GM13976 (cell line): ENCODE data around the gene BBS9.

Experiments used
- DNase-seq: peaks from one replicate; pipeline ENCODE4 v3.0.0; 2012; ENCODE audit warnings: low spot score
- CTCF ChIP-seq: IDR thresholded peaks from 2 replicates; pipeline ENCODE4 v1.5.1; 2012; ENCODE audit warnings: borderline replicate concordance, mild to moderate bottlenecking; ENCODE audit not compliant: insufficient read depth; ENCODE audit errors: extremely low read depth, missing control alignments, control extremely low read depth
- in situ Hi-C: fragments of 300-500 bp; cut with MboI; formaldehyde crosslinking; loops from one replicate; pipeline ENCODE4 v1.12.0; 2022; ENCODE audit warnings: low sequenced_read_pairs, mixed read lengths, inconsistent platforms; ENCODE audit not compliant: unreplicated experiment

Gene BBS9

DNA sequence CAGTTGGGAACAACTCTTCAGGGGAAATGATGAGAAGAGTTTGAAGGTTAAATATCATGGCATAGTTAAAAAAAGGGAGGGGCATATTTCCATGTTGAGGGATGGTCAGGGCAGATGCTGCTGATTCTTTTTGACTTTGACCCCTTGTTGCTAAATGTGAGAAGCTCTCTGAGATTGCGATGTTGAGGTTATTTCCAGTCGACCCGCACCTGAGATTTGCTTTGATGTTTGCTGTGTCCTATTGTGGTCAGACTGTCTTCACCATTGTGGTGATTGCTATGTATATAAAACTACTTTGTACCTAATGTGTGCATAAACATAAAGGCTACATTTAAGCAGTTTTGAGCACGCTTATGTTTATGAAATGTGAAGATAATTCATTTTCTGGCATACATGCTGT, 90.9 kb downstream of the BBS9 start:
- no peak for DNase-seq
- in situ Hi-C loops, result no loop called here
- no peak for TF ChIP-seq CTCF

GRCh38 chr7:33221390-33221789, 92.0 kb downstream of the BBS9 start:
- in situ Hi-C loops, result no loop called here
- no peak for DNase-seq
- TF ChIP-seq CTCF, result no peak

- DNase-seq, result no peak
- in situ Hi-C loops, result no loop called here
- no peak for TF ChIP-seq CTCF
Measured at GRCh38 chr7:33232632-33233145, 103.3 kb downstream of the BBS9 start.

DNA sequence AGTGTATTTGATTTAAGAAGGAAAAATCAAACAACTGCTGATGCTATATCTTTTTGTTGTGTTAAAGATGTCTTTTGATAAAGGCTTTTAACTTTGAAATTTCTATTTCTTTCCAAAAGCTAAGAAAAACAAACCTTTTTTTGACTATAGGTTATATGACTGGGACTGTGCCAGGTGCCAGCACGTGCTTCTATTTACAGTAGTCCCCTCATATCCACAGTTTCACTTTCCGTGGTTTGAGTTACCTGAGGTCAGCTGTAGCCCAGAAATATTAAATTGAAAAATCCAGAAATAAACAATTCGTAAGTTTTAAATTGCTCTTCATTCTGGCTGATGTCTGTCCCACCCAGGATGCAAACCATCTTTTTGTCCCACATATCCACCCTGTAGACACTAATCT, 104.3 kb downstream of the BBS9 start:
- in situ Hi-C loops, result no loop called here
- TF ChIP-seq CTCF, result no peak
- DNase-seq, result no peak

DNA sequence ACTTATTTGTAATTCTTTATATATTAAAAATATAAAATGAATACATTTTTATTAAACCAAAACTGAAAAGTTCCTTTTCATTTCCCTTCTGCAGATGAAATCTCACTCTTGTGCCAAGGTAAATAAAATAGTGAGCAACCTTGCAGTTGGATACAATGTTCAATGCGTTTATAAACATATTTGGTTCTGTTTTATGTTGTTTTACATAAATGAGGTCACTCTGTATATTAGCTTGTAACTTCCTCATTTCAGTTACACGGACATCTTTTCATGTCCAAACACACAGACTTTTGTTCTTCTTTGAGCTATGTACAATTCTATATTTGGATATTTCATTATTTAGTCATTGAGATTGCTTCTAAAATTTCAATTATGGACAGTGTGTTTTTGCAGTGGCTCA, 107.7 kb downstream of the BBS9 start:
- in situ Hi-C loops, result no loop called here
- peak; percentile 7 for DNase-seq
- no peak for TF ChIP-seq CTCF

DNA sequence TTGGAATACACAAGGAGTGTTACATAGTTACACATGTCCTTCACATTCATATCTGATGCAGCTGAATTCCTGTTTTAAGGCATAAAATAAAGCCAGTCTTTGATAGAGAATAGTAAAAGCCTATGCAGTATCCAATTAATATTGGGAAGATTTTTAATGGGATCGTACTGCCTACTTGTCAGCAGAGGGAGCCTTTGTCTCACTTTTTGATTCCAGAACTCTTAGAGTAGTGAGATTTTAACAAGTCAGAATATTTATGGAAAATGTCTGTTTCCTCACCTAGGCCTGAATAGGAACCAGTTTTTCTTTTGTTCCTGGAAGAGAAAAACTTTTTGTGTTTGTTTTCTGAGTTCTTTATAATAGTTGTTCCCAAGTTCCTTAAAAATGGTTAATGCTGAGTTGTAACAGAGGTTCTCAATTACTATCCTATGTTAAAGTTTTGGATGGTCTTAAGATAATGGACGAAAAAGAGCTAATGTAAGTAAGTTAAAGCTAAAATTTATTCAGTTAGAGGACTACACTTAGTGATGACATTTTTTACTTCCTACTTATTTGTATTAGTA, 114.0 kb downstream of the BBS9 start:
- in situ Hi-C loops, result no loop called here
- TF ChIP-seq CTCF, result peak; percentile 41
- DNase-seq, result peak; percentile 10

DNA sequence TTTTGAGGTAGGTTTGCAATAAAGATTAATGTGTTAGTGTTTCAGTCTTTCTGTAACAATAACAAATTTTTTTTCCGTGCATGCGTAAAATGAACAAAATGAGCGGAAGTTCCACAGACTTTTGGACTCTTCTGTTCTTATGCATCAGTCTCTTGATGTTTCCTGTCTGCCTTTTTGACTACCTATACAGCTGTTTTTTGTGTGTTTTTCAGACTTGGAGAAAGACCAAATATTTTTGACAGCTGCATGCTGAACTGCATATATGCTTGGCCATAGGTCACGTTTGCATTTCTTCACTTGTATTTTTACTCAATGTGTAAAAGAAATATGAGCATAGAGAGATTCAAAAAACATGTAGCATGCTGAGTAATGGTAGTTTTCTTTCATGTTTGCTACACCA, 119.3 kb downstream of the BBS9 start:
- in situ Hi-C loops, result no loop called here
- DNase-seq, result no peak

More for the DNA sequence above, 119.3 kb downstream of the BBS9 start:
- TF ChIP-seq CTCF, result no peak
